AG09319 (cell line): Measurements from ENCODE around the gene PRR5L.

Source experiments
- DNase-seq: peaks from one replicate; pipeline ENCODE4 v3.0.0-alpha.2; 2010; ENCODE audit warnings: low read depth; ENCODE audit errors: extremely low read depth
- CTCF ChIP-seq: IDR thresholded peaks from 2 replicates; pipeline ENCODE4 v1.5.1; 2011; ENCODE audit warnings: low read depth, mild to moderate bottlenecking, inconsistent platforms, low read length, moderate library complexity

The PRR5L gene

GRCh38 chr11:36300650-36301049, 4.6 kb downstream of the PRR5L start:
- TF ChIP-seq CTCF = no peak

GRCh38 chr11:36304351-36304750, 8.3 kb downstream of the PRR5L start:
- TF ChIP-seq CTCF = no peak
- DNase-seq = no peak

More at GRCh38 chr11:36300650-36301049, 4.6 kb downstream of the PRR5L start:
- DNase-seq = peak; percentile 16

- no peak for DNase-seq
- no peak for TF ChIP-seq CTCF
Observed at GRCh38 chr11:36305047-36305446, 9.0 kb downstream of the PRR5L start.

- no peak for DNase-seq
- peak; percentile 37 for TF ChIP-seq CTCF
Observed at GRCh38 chr11:36306888-36307287, 10.8 kb downstream of the PRR5L start.

GRCh38 chr11:36308577-36308976, 12.5 kb downstream of the PRR5L start:
- no peak for TF ChIP-seq CTCF
- no peak for DNase-seq

- no peak for TF ChIP-seq CTCF
- no peak for DNase-seq
Observed at GRCh38 chr11:36309779-36310178, 13.7 kb downstream of the PRR5L start.

- no peak for TF ChIP-seq CTCF
- no peak for DNase-seq
Observed at GRCh38 chr11:36311926-36312595, 16.0 kb downstream of the PRR5L start.
